Tibial nerve (tissue), 3 donors: Measurements from ENCODE around the gene FBXL7.

Source experiments
- CTCF ChIP-seq, 5 experiments: fragments of 200-600 bp in 3 of 5; fragments of 450-650 bp in 2 of 5; sonication (generic) in 3 of 5; IDR thresholded peaks; one replicate each; pipeline ENCODE4 v1.5.1; 2016 to 2019; ENCODE audit warnings: antibody characterized with exemption in 5 of 5, mild to moderate bottlenecking in 3 of 5, moderate library complexity in 2 of 5
- POLR2A ChIP-seq, 2 donors: fragments of 450-650 bp; IDR thresholded peaks; one replicate each; pipeline ENCODE4 v1.6.1; 2017; ENCODE audit warnings: antibody characterized with exemption in 2 of 2, mild to moderate bottlenecking in 2 of 2, moderate library complexity in 2 of 2

GRCh38 chr5:15748266-15748665 lies 248.3 kb downstream of the FBXL7 start:
- TF ChIP-seq CTCF (IDR thresholded peaks at IDR 0.05), result no peak
- TF ChIP-seq POLR2A (IDR thresholded peaks at IDR 0.05), result no peak
